Heart right ventricle (tissue), 16 donors: ENCODE measurements around the gene CYSTM1. TPM values are rescaled to one million over a fixed set of nuclear protein-coding genes. Genes with fewer than 3 reads are reported as not detected.

Experiments
- ATAC-seq, 8 donors: fragments of 200-7000 bp; cut with Tn5 transposase; one replicate each; pipeline ENCODE4 v1.9.1; 2020; ENCODE audit warnings: mild to moderate bottlenecking in 8 of 8, moderate library complexity in 8 of 8, moderate number of reproducible peaks in 1 of 8
- DNase-seq, 2 donors: peaks; one replicate each; pipeline ENCODE4 v3.0.0-alpha.2; 2020
- H3K27ac ChIP-seq, 10 donors: fragments of 200-600 bp; sonication (generic) in 2 of 10; one replicate each; pipeline versions ENCODE4 v1.5.0 to v1.8.0; 2020 to 2022; ENCODE audit warnings: mild to moderate bottlenecking in 3 of 10
- H3K27me3 ChIP-seq, 7 donors: fragments of 200-600 bp; one replicate each; pipeline ENCODE4 v1.8.0; 2021 to 2022; ENCODE audit warnings: mild to moderate bottlenecking in 2 of 7
- H3K36me3 ChIP-seq, 9 donors: fragments of 200-600 bp; sonication (generic) in 1 of 9; one replicate each; pipeline versions ENCODE4 v1.5.0 to v1.8.0; 2020 to 2022; ENCODE audit warnings: mild to moderate bottlenecking in 2 of 9
- H3K4me1 ChIP-seq, 9 donors: fragments of 200-600 bp; sonication (generic) in 1 of 9; one replicate each; pipeline versions ENCODE4 v1.5.0 to v1.8.0; 2020 to 2022; ENCODE audit warnings: mild to moderate bottlenecking in 4 of 9
- H3K4me3 ChIP-seq, 10 donors: fragments of 200-600 bp; sonication (generic) in 2 of 10; one replicate each; pipeline versions ENCODE4 v1.5.0 to v1.8.0; 2020 to 2022; ENCODE audit warnings: mild to moderate bottlenecking in 7 of 10, moderate library complexity in 2 of 10
- H3K9me3 ChIP-seq, 11 donors: fragments of 200-600 bp in 10 of 11; sonication (generic) in 2 of 11; one replicate each; pipeline versions ENCODE4 v1.5.0 to v1.8.0; 2013 to 2022; ENCODE audit warnings: mild to moderate bottlenecking in 2 of 11, control low read depth in 1 of 11, moderate library complexity in 1 of 11
- WGBS, 2 donors: extraction: QIAGEN DNeasy Blood & Tissue Kit; methylation state at CpG; one replicate each; pipeline ENCODE4 v1.1.7; 2013; ENCODE audit warnings: inconsistent platforms in 1 of 2; 5-methylcytosine and 5-hydroxymethylcytosine counted together
- intact Hi-C, 10 donors: fragments of 100-400 bp; cut with DNase I; formaldehyde crosslinking; loops; one replicate each; pipeline versions ENCODE4 v1.11.1 to v1.14.2; 2022
- polyA plus RNA-seq, 2 donors: library from polyadenylated mRNA; stranded (reverse); fragments of 200-250 nt; gene quantifications; one replicate each; pipeline ENCODE4 v1.2.3, GENCODE V29; 2013
- total RNA-seq, 10 donors: library from RNA; stranded (reverse); fragmentation: NEBNext Ultra II Directional in 3 of 10; extraction: Animal tissue kit (Norgen Biotek cat#: 25700) in 3 of 10; gene quantifications; one replicate each; pipeline versions ENCODE4 v1.2.1 to v1.2.4, GENCODE V29; 2021 to 2023
- TF ChIP-seq, protein P1 (sequence below), 9 donors: fragments of 200-600 bp; sonication (generic) in 2 of 9; IDR thresholded peaks; one replicate each; pipeline versions ENCODE4 v1.5.0 to v1.8.0; 2021 to 2022; ENCODE audit warnings: antibody characterized with exemption in 9 of 9, mild to moderate bottlenecking in 5 of 9, moderate library complexity in 1 of 9
- donor health status: Arrhythmogenic right ventricular cardiomyopathy.
- donor health status: ischemic (EF 13 %, LVEDD 7.1; RV severe dilation, severe dysfunction).
- donor health status: healthy with polysubstance abuse.
- donor health status: DM: no; HTN: yes; CAD: no.
- donor health status: DM: no; HTN: no; CAD: no.
- donor health status: ischemic (EF 25% LVEDD 6.9; RV normal size, moderate dysfunction).
- donor health status: ischemic (EF 25% LVEDD 5.7; RV mildly dilated, moderate dysfunction).
- donor health status: healthy.
- donor health status: DM: yes; HTN: yes; CAD: no.
- donor health status: Ischemic cardiomyopathy.
- donor health status: ischemic (EF 35%, LVEDD 5.7; RV mildly dilated, moderate dysfunction).
- donor health status: nonischemic (EF 11% LVEDD 7.7; RV severe dilation, severe dysfunction).
- donor health status: DM: yes; HTN: yes; CAD: no.
- donor health status: PGD.
- donor health status: ischemic (EF 29% LVEDD 5.4; RV normal size, mild dysfunction).
- donor health status: nonischemic (EF 23%, LVEDD 6.1; RV moderate dilation, normal function).

CYSTM1 gene
- total and polyA plus RNA-seq, 12 donors, result 45.0 to 217 (median 95.3) TPM

GRCh38 chr5:140178086-140178410 is 3.1 kb downstream of the CYSTM1 start:
- TF ChIP-seq, protein P1, sequence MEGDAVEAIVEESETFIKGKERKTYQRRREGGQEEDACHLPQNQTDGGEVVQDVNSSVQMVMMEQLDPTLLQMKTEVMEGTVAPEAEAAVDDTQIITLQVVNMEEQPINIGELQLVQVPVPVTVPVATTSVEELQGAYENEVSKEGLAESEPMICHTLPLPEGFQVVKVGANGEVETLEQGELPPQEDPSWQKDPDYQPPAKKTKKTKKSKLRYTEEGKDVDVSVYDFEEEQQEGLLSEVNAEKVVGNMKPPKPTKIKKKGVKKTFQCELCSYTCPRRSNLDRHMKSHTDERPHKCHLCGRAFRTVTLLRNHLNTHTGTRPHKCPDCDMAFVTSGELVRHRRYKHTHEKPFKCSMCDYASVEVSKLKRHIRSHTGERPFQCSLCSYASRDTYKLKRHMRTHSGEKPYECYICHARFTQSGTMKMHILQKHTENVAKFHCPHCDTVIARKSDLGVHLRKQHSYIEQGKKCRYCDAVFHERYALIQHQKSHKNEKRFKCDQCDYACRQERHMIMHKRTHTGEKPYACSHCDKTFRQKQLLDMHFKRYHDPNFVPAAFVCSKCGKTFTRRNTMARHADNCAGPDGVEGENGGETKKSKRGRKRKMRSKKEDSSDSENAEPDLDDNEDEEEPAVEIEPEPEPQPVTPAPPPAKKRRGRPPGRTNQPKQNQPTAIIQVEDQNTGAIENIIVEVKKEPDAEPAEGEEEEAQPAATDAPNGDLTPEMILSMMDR (IDR thresholded peaks at IDR 0.05), result no peak
- ATAC-seq, result no peak
- intact Hi-C loops, result loop anchor here in 8 of 10 donors (5.0 to 10.0 kb wide), 6 partner anchors 49 to 187 kb away; partner anchors contain the start of genes HBEGF (in 2 of the 8) and SLC4A9 (in 1 of the 8)
- Histone ChIP-seq H3K36me3 (no peaks in the 10 kb centered on the region), H3K4me3 (peak overlapping the region in 1 of 10 donors; percentile 28), H3K9me3 (no peaks in the 10 kb centered on the region), H3K27me3 (no peaks in the 10 kb centered on the region), H3K27ac (peak overlapping the region in 9 of 10 donors; percentile 64 to 99 (median 97)), H3K4me1 (peaks cover 12 to 78% (median 72%) of the 10 kb centered on the region in 9 donors)
- WGBS, 2 donors, result 39 to 43% methylated on average over 1 of the region's 1 CpG
- DNase-seq, result no peak

GRCh38 chr5:140178482-140179116 is 3.6 kb downstream of the CYSTM1 start:
- H3K27ac ChIP-seq, result peak overlapping the region in 9 of 10 donors; percentile 64 to 99 (median 97)
- H3K4me1 ChIP-seq, result peaks cover 17 to 83% (median 78%) of the 10 kb centered on the region in 9 donors
- whole genome bisulfite sequencing, 2 donors, result 68 to 72% methylated on average over 6 of the region's 6 CpGs
- H3K36me3 ChIP-seq, result no peaks in the 10 kb centered on the region
- no peaks in the 10 kb centered on the region for H3K9me3 ChIP-seq
- TF ChIP-seq, protein P1 (IDR thresholded peaks at IDR 0.05), result no peak
- ATAC-seq, result no peak
- intact Hi-C loops, result loop anchor here in 8 of 10 donors (5.0 to 10.0 kb wide), 6 partner anchors 49 to 186 kb away; partner anchors contain the start of genes HBEGF (in 2 of the 8) and SLC4A9 (in 1 of the 8)
- H3K27me3 ChIP-seq, result no peaks in the 10 kb centered on the region
- no peak overlapping the region for H3K4me3 ChIP-seq
- no peak for DNase-seq

DNA sequence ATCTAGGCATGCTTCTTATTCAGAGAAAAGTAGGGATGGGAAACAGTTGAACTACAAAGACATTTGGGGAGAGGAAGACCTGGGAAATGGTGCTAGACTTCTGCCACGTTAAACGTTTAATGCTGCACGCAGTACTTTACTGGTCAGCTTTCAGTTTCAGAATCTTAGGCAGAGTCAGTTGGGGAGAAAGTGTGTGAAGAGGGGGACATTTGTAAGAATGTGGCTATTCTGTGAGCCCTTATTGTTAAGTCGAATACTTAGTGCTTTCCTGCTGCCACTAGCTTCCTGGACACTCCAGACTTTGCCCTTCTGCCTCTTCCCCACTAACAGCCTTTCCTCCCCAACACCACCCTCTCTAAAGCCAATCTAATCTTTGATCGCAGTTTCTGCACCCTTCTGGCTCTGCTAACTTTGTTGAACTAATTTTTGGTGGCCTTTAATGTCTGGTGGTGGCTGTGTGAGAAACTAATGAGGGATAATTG is 6.1 kb downstream of the CYSTM1 start:
- peaks cover 18 to 84% (median 72%) of the 10 kb centered on the region in 9 donors for H3K4me1 ChIP-seq
- ATAC-seq, result no peak

DNA sequence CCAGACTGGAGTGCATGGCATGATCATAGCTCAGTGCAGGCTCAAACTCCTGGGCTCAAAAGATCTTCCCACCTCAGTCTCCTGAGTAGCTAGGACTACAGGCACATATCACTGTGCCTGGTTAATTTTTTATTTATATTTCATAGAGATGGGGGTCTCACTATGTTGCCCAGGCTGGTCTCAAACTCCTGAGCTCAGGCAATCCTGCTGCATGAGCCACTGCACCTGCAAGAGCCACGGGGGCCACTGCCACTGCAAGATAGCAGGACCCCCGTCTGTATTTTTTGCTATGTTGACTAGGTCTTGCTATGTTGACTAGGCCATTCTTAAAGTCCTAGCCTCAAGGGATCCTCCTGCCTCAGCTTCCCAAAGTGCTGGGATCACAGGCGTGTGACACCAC is 6.5 kb downstream of the CYSTM1 start:
- peak overlapping the region in 7 of 10 donors; percentile 28 to 83 (median 68) for H3K27ac ChIP-seq
- ATAC-seq (no peak), DNase-seq (no peak)
- H3K36me3 ChIP-seq, result no peaks in the 10 kb centered on the region
- peaks cover 18 to 84% (median 72%) of the 10 kb centered on the region in 9 donors for H3K4me1 ChIP-seq
- no peaks in the 10 kb centered on the region for H3K27me3 ChIP-seq
- TF ChIP-seq, protein P1 (IDR thresholded peaks at IDR 0.05), result no peak
- H3K9me3 ChIP-seq, result no peaks in the 10 kb centered on the region
- intact Hi-C loops, result loop anchor here in 6 of 10 donors (5.0 to 10.0 kb wide), 3 partner anchors 41 to 56 kb away; no protein-coding TSS in a partner anchor
- 94 to 95% methylated on average over 3 of the region's 3 CpGs for WGBS, 2 donors
- H3K4me3 ChIP-seq, result no peak overlapping the region

More for the DNA sequence above, 6.1 kb downstream of the CYSTM1 start:
- no peaks in the 10 kb centered on the region for H3K27me3 ChIP-seq
- intact Hi-C loops, result loop anchor here in 6 of 10 donors (5.0 to 10.0 kb wide), 3 partner anchors 41 to 56 kb away; no protein-coding TSS in a partner anchor
- TF ChIP-seq, protein P1 (IDR thresholded peaks at IDR 0.05), result no peak
- peak overlapping the region in 2 of 10 donors; percentile 0 to 4 for H3K4me3 ChIP-seq
- peak overlapping the region in 7 of 10 donors; percentile 28 to 78 (median 57) for H3K27ac ChIP-seq
- 56 to 74% methylated on average over 5 of the region's 5 CpGs for WGBS, 2 donors
- DNase-seq, result no peak
- no peaks in the 10 kb centered on the region for H3K36me3 ChIP-seq
- H3K9me3 ChIP-seq, result no peaks in the 10 kb centered on the region
